H1 (cell line): ENCODE data around the gene PCDHA12. TPM values are rescaled to one million over a fixed set of nuclear protein-coding genes. Genes with fewer than 3 reads are reported as not detected.

Experiments used
- BCL11A ChIP-seq, 2 experiments: IDR thresholded peaks; one replicate each; pipeline ENCODE4 v1.6.1; 2011; ENCODE audit warnings: low read depth in 2 of 2, low read length in 2 of 2, mild to moderate bottlenecking in 2 of 2
- BRCA1 ChIP-seq: IDR thresholded peaks from 2 replicates; pipeline ENCODE4 v1.6.1; 2012; ENCODE audit warnings: low read depth, low read length, improper control_type of control experiment
- CBX8 ChIP-seq: fragments of 300-800, 300-1000 bp; sonication (generic); IDR thresholded peaks from 2 replicates; pipeline ENCODE4 v1.7.1; 2016; ENCODE audit warnings: low read depth, low read length, borderline replicate concordance
- CHD2 ChIP-seq: IDR thresholded peaks from 2 replicates; pipeline ENCODE4 v1.6.1; 2012; ENCODE audit warnings: low read length, improper control_type of control experiment
- EP300 ChIP-seq, 2 experiments: IDR thresholded peaks; 1 replicate in 1 of 2; 2 replicates in 1 of 2; pipeline ENCODE4 v1.6.1; 2011 to 2012; ENCODE audit warnings: low read depth in 2 of 2, low read length in 2 of 2, mild to moderate bottlenecking in 2 of 2, borderline replicate concordance in 1 of 2, inconsistent platforms in 1 of 2, moderate library complexity in 1 of 2
- FOSL1 ChIP-seq: IDR thresholded peaks from 2 replicates; pipeline ENCODE4 v1.6.1; 2011; ENCODE audit warnings: mild to moderate bottlenecking, low read depth, low read length, moderate library complexity; ENCODE audit not compliant: insufficient read depth
- HDAC2 ChIP-seq, 2 experiments: fragments of 300-600 bp in 1 of 2; sonication (generic) in 1 of 2; IDR thresholded peaks; 2 replicates each; pipeline ENCODE4 v1.6.1; 2011 to 2012; ENCODE audit warnings: low read depth in 2 of 2, low read length in 2 of 2, mild to moderate bottlenecking in 2 of 2, moderate library complexity in 2 of 2, borderline replicate concordance in 1 of 2, inconsistent platforms in 1 of 2
- HDAC6 ChIP-seq: IDR thresholded peaks from one replicate; pipeline ENCODE4 v1.7.1; 2012; ENCODE audit warnings: low read depth, mild to moderate bottlenecking, inconsistent platforms, low read length, moderate library complexity
- NRF1 ChIP-seq: IDR thresholded peaks from 2 replicates; pipeline ENCODE4 v1.6.1; 2011; ENCODE audit warnings: mild to moderate bottlenecking, low read depth, low read length, improper control_type of control experiment
- POLR2A ChIP-seq, 2 experiments: IDR thresholded peaks; 1 replicate in 1 of 2; 2 replicates in 1 of 2; pipeline ENCODE4 v1.6.1; 2011; ENCODE audit warnings: low read depth in 2 of 2, low read length in 2 of 2, mild to moderate bottlenecking in 2 of 2; ENCODE audit errors: control extremely low read depth in 1 of 2
- SAP30 ChIP-seq: fragments of 300-600 bp; sonication (generic); IDR thresholded peaks from 2 replicates; pipeline ENCODE4 v1.7.1; 2012; ENCODE audit warnings: low read length, moderate library complexity, mild to moderate bottlenecking, inconsistent platforms; ENCODE audit not compliant: insufficient read depth, insufficient replicate concordance
- SP4 ChIP-seq: IDR thresholded peaks from 2 replicates; pipeline ENCODE4 v1.6.1; 2012; ENCODE audit warnings: low read length, inconsistent platforms
- TAF1 ChIP-seq: IDR thresholded peaks from 2 replicates; pipeline ENCODE4 v1.6.1; 2011; ENCODE audit warnings: mild to moderate bottlenecking, low read depth, low read length
- TAF7 ChIP-seq: optimal IDR thresholded peaks from 2 replicates; pipeline ENCODE3; 2011; ENCODE audit warnings: low read depth, mild to moderate bottlenecking, inconsistent platforms, low read length, moderate library complexity, borderline replicate concordance
- TCF12 ChIP-seq: IDR thresholded peaks from 2 replicates; pipeline ENCODE4 v1.6.1; 2011; ENCODE audit warnings: low read depth, mild to moderate bottlenecking, low read length
- polyA plus RNA-seq, 7 experiments: library from polyadenylated mRNA; depleted of rRNA in 3 of 7; stranded (reverse) in 5 of 7; unstranded in 2 of 7; fragments of >200 nt in 5 of 7; fragments of 200-250 nt in 2 of 7; gene quantifications; 1 replicate in 5 of 7; 2 replicates in 1 of 7; 4 replicates in 1 of 7; pipeline versions ENCODE4 v1.2.1 to v1.2.3, GENCODE V29; 2011 to 2013; ENCODE audit warnings: missing spikeins in 2 of 7, mixed read lengths in 2 of 7
- total RNA-seq: library from RNA; stranded (reverse); fragmentation: NEBNext Ultra II Directional; extraction: Animal tissue kit (Norgen Biotek cat#: 25700); gene quantifications from 2 replicates; pipeline ENCODE4 v1.2.1, GENCODE V29; 2021
- TF ChIP-seq, protein P1 (sequence below): IDR thresholded peaks from 2 replicates; pipeline ENCODE4 v1.6.1; 2011; ENCODE audit warnings: low read length, improper control_type of control experiment

The PCDHA12 gene
- total and polyA plus RNA-seq, 2 of the 8 experiments (the other 6 are each of a cell fraction or from before 2014, with no cell fraction given): 4.2 to 9.3 TPM

DNA sequence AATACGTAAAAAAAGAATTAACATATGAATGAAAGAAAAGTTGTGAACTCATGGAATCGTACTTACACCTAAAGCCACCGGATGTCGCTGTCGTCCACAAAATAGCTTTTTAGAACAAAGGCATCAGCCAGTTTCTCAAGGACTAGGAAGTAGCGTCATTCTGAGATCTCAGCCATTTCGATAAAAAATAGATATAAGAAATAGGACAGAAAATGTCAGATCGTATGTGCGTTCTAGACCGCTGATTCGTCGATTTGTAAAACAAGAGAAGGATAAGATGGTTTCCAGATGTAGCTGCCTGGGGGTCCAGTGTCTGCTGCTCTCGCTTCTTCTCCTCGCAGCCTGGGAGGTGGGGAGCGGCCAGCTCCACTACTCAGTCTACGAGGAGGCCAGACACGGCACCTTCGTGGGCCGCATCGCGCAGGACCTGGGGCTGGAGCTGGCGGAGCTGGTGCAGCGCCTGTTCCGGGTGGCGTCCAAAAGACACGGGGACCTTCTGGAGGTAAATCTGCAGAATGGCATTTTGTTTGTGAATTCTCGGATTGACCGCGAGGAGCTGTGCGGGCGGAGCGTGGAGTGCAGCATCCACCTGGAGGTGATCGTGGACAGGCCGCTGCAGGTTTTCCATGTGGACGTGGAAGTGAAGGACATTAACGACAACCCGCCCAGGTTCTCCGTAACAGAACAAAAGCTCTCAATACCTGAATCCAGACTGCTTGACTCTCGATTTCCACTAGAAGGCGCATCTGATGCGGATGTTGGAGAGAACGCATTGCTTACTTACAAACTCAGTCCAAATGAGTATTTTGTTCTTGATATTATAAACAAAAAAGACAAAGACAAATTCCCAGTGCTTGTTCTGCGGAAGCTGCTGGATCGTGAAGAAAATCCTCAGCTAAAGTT, 19.1 kb upstream of the PCDHA12 start, which contains the start of gene PCDHA10 (continued):
- TF ChIP-seq BCL11A (IDR thresholded peaks at IDR 0.05; ENCODE audit: low read depth in 2 of 2, low read length in 2 of 2) (no peak), TCF12 (no peak), TAF1 (0 out of 2 replicates have a peak, but pooled peaks have one; percentile 9), EP300 (IDR thresholded peaks at IDR 0.05; ENCODE audit: borderline replicate concordance in 1 of 2, low read depth in 2 of 2, low read length in 2 of 2) (no peak), TAF7 (no peak), HDAC6 (no peak), NRF1 (no peak), HDAC2 (IDR thresholded peaks at IDR 0.05; ENCODE audit: borderline replicate concordance in 1 of 2, low read depth in 2 of 2, low read length in 2 of 2) (no peak), CBX8 (no peak), FOSL1 (no peak), CHD2 (no peak), POLR2A (IDR thresholded peaks at IDR 0.05; ENCODE audit: control extremely low read depth in 1 of 2, low read depth in 2 of 2, low read length in 2 of 2) (no peak), SP4 (no peak), BRCA1 (no peak), SAP30 (no peak)
- TF ChIP-seq, protein P1, sequence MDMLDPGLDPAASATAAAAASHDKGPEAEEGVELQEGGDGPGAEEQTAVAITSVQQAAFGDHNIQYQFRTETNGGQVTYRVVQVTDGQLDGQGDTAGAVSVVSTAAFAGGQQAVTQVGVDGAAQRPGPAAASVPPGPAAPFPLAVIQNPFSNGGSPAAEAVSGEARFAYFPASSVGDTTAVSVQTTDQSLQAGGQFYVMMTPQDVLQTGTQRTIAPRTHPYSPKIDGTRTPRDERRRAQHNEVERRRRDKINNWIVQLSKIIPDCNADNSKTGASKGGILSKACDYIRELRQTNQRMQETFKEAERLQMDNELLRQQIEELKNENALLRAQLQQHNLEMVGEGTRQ: no peak
